Fibroblast of the conjunctiva (primary cell): Measurements from ENCODE around the gene TRAK2.
"Not testable (repeated sequence)": the region's sequence is repeated elsewhere in the genome, so short reads cannot be mapped to it uniquely, and the experiment has no call there.

Experiments used
- DNase-seq: peaks from one replicate; pipeline ENCODE4 v3.0.0-alpha.2; 2010; ENCODE audit warnings: low read depth

TRAK2 gene

DNA sequence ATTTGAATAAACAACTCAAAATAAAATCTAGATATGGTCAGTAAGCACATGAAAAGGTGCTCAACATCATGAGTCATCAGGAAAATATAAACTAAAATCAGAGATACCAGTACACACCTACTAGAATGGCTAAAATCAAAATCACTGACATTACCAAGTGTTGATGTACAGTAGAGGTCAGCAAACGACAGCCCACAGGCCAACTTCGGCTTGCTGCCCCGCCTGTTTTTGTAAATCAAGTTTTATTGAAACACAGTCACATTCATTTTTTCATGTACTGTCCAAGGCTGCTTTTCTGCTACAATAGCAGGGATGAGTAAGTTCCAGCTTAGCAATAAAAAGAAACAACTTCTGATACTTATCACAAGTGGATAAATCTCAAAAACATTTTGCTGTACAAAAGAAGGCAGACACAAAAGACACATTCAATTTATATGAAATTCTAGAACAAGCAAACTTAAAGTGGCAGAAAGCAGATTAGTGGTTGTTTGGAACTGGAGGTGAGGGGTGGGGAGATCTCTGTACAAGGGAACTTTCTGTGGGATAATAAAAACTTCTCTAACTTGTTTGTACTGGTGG, 32.1 kb downstream of the TRAK2 start:
- no peak for DNase-seq

DNA sequence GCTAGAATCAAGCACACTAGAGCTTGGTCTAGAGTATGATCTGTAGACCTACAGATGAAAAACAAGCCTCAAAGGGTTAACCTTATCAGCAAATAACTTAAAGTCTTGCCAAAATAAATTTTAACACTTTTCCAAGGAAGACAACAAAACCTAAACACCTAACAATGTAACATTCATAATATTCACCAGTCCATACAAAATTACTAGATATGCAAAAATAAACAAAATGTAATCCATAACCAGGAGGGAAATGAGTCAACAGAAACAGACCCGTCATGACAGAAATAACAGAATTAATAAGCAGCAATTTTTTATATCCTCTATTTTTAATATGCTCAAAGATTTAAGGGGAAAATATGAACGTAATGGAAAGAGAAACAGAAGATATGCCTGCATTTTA, 36.1 kb downstream of the TRAK2 start:
- no peak for DNase-seq

DNA sequence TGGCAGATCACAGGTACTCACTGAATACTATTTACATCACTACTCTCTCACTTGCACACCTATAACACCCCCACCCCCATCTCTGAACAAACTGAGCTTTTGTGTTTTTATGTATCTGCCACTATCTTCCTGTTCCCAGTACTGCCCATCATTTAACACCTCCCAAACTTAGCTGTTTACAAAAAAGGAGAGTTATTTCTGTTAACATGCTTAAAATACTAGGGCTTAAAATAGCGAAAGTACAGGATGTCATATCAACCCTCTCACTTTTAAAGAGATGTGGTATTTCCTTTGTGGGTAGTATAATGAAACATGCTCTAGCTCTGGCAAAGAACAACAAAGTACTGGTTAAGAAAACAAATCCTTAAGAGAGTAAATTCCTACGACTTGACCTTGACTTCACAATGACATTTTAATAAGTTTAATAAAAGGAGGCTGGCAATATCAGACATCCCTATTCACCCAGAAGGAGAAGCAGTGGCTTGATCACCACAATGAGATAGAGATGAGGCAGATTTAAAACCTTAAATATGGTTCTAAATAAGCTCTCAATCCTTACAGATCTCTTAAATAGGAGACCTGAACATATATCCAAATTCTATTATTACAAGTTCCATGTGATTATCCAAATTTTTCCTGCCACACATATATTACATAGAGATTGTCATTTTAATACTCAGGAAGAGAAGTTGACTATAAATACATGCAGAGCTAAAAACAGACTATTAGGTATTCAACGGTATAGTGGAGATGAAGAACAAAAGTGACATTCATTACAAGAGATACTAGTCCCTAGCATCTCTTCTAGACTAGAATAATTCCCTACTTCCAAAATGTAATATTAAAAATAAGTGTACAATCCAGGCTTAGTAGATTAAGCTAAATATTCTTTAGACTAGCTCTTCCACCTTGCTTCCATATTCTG, 36.9 kb downstream of the TRAK2 start:
- DNase-seq = no peak

DNA sequence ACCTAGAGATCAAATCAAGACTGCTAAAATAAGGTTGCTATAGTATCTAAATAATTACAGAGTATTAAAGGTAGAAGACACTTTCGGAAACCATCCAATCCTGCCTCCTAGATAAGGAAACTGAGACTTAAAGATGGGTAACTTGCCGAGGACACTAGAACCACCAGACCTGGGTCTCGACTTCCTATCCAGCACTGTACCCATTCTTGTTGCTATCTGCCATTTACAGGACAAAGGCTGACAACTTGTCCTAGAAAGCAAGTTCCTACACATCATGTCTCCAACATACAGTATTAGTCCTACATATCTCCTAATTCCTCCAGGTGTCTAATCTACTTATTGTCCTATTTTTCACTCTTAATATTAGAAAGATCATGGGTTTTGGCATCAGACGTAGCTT, 37.7 kb downstream of the TRAK2 start:
- no peak for DNase-seq

DNA sequence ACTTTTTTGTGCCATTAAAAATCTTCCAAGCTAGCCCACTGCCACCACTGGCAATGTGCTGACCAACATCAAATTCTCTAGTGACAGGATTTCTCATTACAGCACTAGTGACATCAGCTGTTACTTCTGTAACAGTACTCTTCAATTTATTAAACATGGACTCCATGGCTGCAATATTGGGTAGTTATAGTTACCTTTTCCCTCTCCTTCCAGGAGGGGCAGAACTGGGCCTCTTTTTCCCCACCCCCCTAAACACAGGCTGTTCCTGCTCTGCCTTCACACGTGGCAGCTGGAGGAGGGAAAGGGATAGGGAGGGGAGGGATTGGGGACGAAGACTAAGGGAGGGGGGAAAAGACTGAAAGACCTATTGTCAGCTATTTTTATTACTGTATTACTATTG, 38.1 kb downstream of the TRAK2 start:
- DNase-seq = no peak

DNA sequence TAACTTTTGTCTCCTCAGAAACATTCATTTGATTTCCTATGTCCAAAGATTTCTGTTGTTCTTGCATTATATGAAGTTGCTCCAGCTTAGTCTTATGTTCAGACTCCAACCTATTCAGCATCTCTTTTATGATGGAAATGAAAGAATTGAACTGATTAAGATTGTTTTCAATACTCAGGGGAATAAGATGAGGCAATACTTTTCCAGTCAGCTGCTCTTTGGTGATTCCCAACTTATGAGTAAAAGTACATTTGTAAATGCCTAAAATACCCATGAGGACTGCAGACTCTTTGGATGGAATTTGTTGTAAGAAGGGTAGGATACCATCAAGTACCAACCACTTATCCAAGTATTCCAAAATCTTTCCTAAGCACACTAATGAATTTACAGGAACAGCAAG, 39.8 kb downstream of the TRAK2 start:
- DNase-seq = peak; percentile 71

DNA sequence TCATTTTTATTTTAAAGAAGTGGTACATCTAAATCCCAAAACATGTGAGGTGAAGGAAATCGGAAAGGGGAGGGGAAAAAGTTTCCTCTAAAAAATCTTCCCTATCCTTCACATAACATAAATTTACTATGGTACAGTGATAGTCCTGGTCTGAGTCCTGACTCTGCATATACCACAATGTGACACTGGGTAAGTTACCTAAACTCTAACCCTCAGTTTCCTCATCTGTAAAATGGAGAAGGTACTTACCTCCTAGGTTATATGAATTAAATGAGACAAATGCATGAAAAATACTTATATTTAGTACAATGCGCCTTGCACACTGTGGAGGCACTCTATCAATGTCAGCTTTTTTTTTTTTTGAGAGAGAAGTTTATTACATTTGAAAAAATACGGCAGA, 42.3 kb downstream of the TRAK2 start:
- DNase-seq = no peak

DNA sequence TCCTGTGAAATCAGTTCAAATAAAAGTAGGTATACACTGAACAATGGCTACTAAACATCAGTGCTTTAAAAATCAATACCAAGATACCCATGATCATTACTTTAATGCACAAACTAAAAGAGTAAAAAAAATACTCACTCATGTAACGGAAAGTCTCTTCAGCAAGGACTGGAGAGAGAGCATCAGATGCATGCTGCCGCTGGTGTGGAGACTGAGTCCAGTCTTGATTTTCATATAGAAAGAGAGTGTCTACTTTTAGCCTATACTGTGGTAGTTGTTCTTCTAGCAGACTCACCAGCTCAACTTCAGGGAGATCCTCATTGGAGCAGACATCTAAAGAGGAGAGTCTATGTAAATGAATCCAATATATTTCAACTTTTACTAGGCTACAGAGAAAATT, 44.0 kb downstream of the TRAK2 start:
- no peak for DNase-seq

DNA sequence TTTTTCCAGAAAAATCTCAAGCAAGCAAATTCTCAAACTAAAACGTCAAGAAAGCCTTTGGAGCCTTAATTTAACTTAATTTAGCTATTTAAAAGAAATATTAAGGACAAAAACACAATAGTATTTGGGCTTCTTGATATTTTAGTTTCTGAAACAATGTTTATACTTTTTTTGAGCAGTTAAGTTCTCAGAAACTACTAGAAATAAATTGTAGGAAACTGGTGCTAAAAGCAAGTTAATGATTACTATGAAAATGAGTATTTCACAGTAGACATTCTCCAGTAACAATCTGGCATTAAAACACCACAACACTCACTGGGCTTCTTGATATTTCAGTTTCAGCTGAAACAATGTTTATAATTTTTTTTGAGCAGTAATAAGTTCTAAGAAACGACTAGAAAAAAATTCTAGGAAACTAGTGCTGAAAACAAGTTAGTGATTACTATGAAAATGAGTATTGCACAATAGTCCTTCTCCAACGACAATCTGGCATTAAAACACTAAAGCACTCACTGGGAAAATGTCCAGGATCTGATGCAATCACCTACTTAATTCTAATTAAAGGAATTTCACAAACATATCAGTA, 45.1 kb downstream of the TRAK2 start:
- DNase-seq = peak; percentile 88

DNA sequence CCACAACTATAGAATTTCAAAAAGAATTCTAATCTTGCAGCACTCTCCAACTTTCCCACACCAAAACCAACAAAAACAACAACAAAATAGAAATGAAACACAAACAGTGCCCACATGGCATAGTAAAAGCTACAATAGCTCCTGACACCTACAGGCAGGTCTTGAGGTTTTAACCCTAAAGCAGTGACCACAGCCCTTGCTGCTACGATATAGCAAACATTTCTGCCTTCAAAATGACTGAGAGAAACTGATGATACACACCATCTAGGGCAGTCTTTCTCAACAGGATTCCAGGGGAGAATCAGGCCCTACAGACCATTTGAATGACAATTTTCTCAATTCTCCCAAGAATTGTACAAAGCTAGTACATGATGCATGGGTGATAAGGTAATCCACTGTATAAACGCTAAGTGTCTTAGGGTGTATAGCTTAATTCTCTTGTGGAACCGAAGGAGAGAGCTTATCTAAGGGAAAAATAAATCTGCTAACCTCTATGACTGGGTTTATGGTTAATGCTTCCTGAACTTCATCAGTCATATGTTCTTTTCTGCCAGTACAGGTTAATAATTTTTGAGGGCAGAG, 46.5 kb downstream of the TRAK2 start:
- no peak for DNase-seq

DNA sequence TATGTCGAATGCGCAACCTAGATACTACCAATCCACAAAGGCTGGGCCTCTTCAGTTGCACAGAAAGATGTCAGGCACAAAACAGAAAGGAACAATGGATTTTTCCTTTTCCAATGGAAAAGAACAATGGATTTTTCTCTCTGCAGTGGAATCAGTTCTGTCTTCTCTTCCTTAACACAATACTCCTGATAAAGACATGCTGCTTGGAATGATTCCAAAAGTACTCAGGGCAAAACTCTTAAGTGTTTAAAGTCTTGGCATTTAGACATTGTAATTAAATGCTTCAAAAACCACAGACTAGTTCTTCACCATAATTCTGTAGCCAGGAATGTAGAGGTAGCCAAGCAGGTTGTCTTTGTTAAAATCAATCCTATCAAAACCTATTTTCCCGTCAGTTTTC, 47.4 kb downstream of the TRAK2 start:
- no peak for DNase-seq

DNA sequence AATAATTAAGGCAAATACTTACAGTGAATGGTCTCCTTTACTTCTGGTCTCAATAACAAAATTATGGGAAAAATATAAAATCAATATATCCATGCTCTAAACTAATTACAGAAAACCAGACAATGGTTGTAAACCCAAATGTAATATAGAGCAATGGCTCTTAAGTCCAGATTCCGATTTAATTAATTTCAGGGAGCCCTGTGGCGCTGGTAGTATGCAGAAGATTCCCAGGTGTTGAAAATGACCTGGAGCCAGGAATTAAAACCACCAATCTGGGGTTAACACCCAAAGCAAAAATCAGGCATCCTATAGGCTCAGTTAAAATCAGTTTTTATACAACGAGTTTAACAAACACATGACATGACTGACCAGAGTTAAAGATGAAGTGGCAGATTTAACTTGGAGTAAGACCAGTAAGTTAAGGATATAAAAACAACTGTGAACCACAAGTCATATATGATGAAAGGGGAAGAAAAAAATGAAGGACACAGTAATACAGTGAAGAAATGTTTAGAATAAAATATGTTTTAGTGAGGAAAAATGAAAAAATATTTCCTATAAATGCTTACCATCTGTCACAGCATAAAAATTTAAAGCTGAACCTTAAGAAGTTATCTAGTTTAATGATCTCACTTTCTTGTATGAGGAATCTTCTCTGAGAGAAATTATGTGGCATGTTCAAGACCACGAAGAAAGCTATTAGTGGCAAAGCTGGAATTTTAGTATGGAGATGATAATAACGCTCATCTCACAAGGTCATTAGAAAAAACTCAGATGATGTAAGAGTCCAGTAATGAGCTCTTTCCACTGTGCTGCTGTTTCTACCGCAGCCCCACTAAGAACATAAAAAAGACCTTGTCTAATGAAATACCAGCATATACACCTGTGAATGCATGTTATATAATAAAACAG, 48.4 kb downstream of the TRAK2 start:
- peak; percentile 21 for DNase-seq

DNA sequence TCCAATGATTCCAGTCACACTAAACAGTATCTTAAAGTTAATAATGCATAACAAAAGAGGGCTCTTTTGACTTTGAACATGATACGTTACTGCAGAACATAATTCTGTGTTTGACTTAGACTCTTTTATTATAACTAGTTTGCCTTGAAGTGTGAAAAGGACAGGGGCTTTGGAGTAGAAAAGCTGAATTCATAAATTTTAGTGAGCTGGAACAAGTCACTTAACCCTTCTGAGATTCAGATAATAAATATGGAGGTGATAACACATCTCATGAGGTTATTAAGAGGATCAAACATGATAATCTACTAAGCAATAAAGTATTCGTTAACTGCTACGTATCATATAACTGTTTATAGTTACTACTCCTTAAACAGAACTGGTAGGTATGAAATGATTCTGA, 49.4 kb downstream of the TRAK2 start:
- DNase-seq = no peak

DNA sequence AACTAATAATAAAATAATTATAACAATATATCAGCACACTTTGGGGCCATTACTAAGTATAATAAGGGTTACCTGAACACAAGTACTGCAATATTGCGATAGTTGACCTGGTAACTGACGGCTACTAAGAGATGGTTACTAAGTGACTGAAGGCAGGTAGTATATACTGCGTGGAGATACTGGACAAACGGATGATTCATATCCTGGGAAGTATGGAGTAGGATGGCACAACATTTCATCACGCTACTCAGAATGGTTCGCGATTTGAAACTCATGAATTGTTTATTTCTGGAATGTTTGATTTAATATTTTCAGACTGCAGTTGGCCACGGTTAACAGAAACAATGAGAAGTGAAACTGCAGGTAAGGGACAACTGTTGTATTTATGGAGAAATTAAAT, 54.7 kb downstream of the TRAK2 start:
- DNase-seq = no peak

DNA sequence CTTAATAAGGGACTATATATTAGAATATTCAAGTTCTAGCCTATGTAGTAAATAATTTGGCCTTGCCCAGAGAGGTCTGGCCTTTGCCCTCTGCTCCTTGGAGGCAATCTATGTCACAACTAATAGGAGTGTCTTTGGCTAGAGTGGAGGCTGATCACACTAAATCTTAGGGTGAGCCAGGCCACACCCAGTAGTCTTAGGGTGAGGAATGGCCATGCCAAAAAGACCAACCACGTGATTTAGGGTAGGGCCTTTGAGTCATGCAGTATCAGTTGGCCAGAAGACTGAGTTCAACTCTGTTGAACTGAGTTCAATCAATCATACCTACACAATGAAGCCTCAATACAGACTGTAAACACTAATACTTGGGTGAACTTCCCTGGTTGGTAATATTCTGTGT, 68.1 kb downstream of the TRAK2 start:
- DNase-seq = no peak

DNA sequence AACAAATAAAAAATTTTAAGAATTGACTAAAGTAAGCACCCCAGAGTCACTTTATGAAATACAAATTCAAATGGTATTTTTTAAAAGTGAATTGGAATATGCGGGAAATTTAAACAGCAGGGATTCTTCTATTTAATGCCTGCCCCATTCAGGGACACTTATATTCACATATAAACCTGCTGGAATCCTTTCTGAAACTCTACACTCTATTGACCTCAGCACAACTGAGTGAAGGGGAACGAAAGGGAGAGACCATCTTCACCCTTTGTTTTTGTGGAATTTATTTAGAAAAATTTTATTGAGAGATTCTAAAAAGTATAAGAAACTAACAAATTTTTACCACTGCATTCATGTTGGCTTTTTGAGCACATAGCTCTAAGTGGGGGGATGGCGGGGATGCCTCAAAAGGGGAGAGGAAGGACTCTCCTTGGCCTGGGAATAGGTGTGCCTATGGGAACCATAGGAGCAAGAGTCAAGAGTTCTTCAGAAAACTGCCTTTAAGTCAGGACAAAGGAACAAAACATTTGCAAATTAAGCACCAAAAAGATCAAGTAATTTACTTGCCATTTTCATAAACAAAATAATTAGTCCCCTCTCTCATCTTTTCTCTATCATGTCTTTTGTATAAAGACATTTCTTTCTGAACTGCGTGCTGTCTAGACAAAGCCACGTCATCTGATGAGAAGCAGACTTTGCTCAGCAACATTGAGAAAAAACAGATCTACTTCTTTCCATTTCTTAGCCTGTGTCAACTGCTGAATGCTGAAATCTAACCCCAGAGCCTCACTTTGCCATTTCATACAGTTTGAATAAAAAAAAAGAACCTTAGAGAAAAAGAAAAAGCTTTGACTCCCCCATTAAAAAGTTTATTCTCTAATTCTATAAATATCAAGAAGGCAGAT, 72.5 kb downstream of the TRAK2 start:
- DNase-seq = no peak

DNA sequence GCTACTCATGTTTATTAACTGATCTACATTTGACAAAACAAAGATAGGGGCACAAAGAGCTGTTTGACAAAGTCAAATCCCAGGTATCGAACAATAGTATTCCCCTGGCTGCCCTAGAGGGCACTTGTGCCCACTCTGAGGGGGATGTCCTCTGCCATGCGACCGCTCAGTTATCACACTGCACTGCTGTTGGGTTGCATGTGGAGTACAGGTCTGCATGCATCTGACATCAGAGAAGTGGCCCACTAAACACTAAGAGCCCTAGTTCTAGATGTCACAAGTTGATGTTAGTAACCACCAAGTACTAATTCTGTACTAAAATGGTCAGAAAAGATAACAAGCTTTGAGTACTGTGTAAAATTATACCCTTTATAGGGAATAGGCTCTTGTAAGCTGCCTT, 74.0 kb downstream of the TRAK2 start:
- DNase-seq = no peak

DNA sequence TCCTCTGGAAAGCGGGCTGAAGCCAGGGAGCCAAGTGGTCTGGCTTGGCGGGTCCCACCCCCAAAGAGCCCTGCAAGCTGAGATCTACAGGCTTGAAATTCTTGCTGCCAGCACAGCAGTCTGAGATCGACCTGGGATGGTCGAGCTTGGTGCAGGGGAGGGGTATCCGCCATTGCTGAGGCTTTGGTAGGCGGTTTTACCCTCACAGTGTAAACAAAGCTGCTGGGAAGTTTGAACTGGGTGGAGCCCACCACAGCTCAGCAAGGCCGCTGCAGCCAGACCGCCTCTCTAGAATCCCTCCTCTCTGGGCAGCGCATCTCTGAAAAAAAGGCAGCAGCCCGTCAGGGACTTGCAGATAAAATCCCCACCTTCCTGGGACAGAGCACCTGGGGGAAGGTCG, 81.5 kb downstream of the TRAK2 start:
- no peak for DNase-seq

DNA sequence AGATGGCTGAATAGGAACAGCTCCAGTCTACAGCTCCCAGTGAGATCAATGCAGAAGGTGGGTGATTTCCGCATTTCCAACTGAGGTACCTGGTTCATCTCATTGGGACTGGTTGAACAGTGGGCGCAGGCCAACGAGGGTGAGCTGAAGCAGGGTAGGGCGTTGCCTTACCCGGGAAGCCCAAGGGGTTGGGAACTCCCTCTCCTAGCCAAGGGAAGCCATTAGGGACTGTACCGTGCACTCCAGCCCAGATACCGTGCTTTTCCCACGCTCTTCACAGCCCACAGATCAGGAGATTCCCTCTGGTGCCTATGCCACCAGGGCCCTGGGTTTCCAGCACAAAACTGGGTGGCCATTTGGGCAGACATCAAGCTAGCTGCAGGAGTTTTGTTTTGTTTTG, 81.9 kb downstream of the TRAK2 start:
- DNase-seq = not testable (repeated sequence)

DNA sequence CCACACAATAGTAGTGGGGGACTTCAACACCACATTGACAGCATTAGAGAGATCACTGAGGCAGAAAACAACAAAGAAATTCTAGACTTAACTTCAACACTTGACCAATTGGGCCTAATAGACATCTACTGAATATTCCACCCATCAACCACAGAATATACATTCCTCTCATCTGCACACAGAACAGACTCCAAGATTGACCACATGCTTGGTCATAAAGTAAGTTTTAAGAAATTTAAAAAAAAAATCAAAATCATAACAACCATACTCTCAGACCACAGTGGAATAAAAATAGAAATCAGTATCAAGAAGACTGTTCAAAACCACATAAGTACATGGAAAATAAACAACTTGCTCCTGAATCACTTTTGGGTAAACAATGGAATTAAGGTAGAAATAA, 85.1 kb downstream of the TRAK2 start:
- DNase-seq = no peak
